ENCODE data around the gene RPTOR. TPM values are rescaled to one million over a fixed set of nuclear protein-coding genes. Genes with fewer than 3 reads are reported as not detected.

Gene RPTOR
- polyA plus RNA-seq, 1 donor (not counting 4 experiments of a cell fraction or from before 2014, with no cell fraction given) = 4.0 TPM

- Histone ChIP-seq H4K20me1 (ENCODE audit: control insufficient read depth, extremely low read depth, insufficient read depth, low read length) (peaks cover 6% of the 10 kb centered on the region), H3K4me3 (ENCODE audit: control insufficient read depth in 2 of 3, extremely low read depth in 1 of 3, insufficient read depth in 2 of 3, low read depth in 1 of 3, low read length in 3 of 3) (no peak overlapping the region), H3K9me3 (ENCODE audit: control insufficient read depth, low read depth, low read length) (no peaks in the 10 kb centered on the region), H3K27me3 (ENCODE audit: control insufficient read depth, extremely low read depth, insufficient read depth, low read length) (no peaks in the 10 kb centered on the region), H3K4me1 (ENCODE audit: control insufficient read depth, extremely low read depth, insufficient read depth, low read length) (peaks cover 23% of the 10 kb centered on the region), H3K36me3 (ENCODE audit: control insufficient read depth in 2 of 2, extremely low read depth in 1 of 2, insufficient read depth in 2 of 2, low read length in 2 of 2) (no peaks in the 10 kb centered on the region), H3K79me2 (ENCODE audit: control insufficient read depth, insufficient read depth, low read length) (peaks cover 70% of the 10 kb centered on the region), H3K9ac (ENCODE audit: control insufficient read depth, extremely low read depth, insufficient read depth, low read length) (no peak overlapping the region), H3K9me1 (ENCODE audit: control insufficient read depth, extremely low read depth, insufficient read depth, low read length) (peaks cover 2% of the 10 kb centered on the region), H3K4me2 (ENCODE audit: control insufficient read depth, extremely low read depth, insufficient read depth, low read depth, low read length) (no peak overlapping the region), H3K27ac (ENCODE audit: control insufficient read depth, insufficient read depth, low read length) (no peak overlapping the region), H2AFZ (ENCODE audit: control insufficient read depth, low read length) (no peak overlapping the region)
- TF ChIP-seq EZH2 (IDR thresholded peaks at IDR 0.05; ENCODE audit: low read length) = no peak
- TF ChIP-seq CTCF (optimal IDR thresholded peaks at IDR 0.05 in 1 of 3, IDR thresholded peaks at IDR 0.05 in 1 of 3, conservative IDR thresholded peaks at IDR 0.05 in 1 of 3; ENCODE audit: extremely low read depth in 1 of 3, insufficient read depth in 2 of 3, low read length in 3 of 3) = no peak
- FAIRE-seq (no peak), DNase-seq (ENCODE audit: low read depth, low spot score) (no peak)
- dilution Hi-C loops (cut with MboI; ENCODE audit: extremely low pct_ligation_motif_present, low sequenced_read_pairs) = no loop called here
Measured at GRCh38 chr17:80604009-80604669, 59.5 kb downstream of the RPTOR start.

- DNase-seq (ENCODE audit: low read depth, low spot score) = no peak
- no peak overlapping the region for H3K9ac ChIP-seq (ENCODE audit: control insufficient read depth, extremely low read depth, insufficient read depth, low read length)
- H3K27ac ChIP-seq (ENCODE audit: control insufficient read depth, insufficient read depth, low read length) = no peak overlapping the region
- H3K36me3 ChIP-seq (ENCODE audit: control insufficient read depth in 2 of 2, extremely low read depth in 1 of 2, insufficient read depth in 2 of 2, low read length in 2 of 2) = no peaks in the 10 kb centered on the region
- no peak for FAIRE-seq
- peaks cover 6% of the 10 kb centered on the region for H4K20me1 ChIP-seq (ENCODE audit: control insufficient read depth, extremely low read depth, insufficient read depth, low read length)
- H2AFZ ChIP-seq (ENCODE audit: control insufficient read depth, low read length) = no peak overlapping the region
- H3K4me2 ChIP-seq (ENCODE audit: control insufficient read depth, extremely low read depth, insufficient read depth, low read depth, low read length) = no peak overlapping the region
- no peaks in the 10 kb centered on the region for H3K27me3 ChIP-seq (ENCODE audit: control insufficient read depth, extremely low read depth, insufficient read depth, low read length)
- H3K4me1 ChIP-seq (ENCODE audit: control insufficient read depth, extremely low read depth, insufficient read depth, low read length) = peaks cover 18% of the 10 kb centered on the region
- H3K9me3 ChIP-seq (ENCODE audit: control insufficient read depth, low read depth, low read length) = no peaks in the 10 kb centered on the region
- TF ChIP-seq CTCF (optimal IDR thresholded peaks at IDR 0.05 in 1 of 3, IDR thresholded peaks at IDR 0.05 in 1 of 3, conservative IDR thresholded peaks at IDR 0.05 in 1 of 3; ENCODE audit: extremely low read depth in 1 of 3, insufficient read depth in 2 of 3, low read length in 3 of 3) (no peak), EZH2 (IDR thresholded peaks at IDR 0.05; ENCODE audit: low read length) (no peak)
- dilution Hi-C loops (cut with MboI; ENCODE audit: extremely low pct_ligation_motif_present, low sequenced_read_pairs) = no loop called here
- H3K4me3 ChIP-seq (ENCODE audit: control insufficient read depth in 2 of 3, extremely low read depth in 1 of 3, insufficient read depth in 2 of 3, low read depth in 1 of 3, low read length in 3 of 3) = no peak overlapping the region
- peaks cover 2% of the 10 kb centered on the region for H3K9me1 ChIP-seq (ENCODE audit: control insufficient read depth, extremely low read depth, insufficient read depth, low read length)
- peaks cover 66% of the 10 kb centered on the region for H3K79me2 ChIP-seq (ENCODE audit: control insufficient read depth, insufficient read depth, low read length)
Measured at GRCh38 chr17:80604670-80605010, 60.0 kb downstream of the RPTOR start.

Measured in keratinocyte (primary cell).